Mesothelial cell of epicardium (in vitro differentiated cells): Measurements from ENCODE around the gene SYNPO2. TPM values are rescaled to one million over a fixed set of nuclear protein-coding genes. Genes with fewer than 3 reads are reported as not detected.
"Not testable (repeated sequence)": the region's sequence is repeated elsewhere in the genome, so short reads cannot be mapped to it uniquely, and the experiment has no call there.

Source experiments
- DNase-seq, 2 experiments: peaks; one replicate each; pipeline ENCODE4 v3.0.0; 2021; ENCODE audit warnings: low spot score in 2 of 2; ENCODE audit not compliant: unreplicated experiment in 2 of 2
- H3K27ac Mint-ChIP-seq: 2 replicates; pipeline ENCODE4 v1.8.0; 2021; ENCODE audit warnings: mixed read lengths
- H3K27me3 Mint-ChIP-seq: 2 replicates; pipeline ENCODE4 v1.8.0; 2021; ENCODE audit warnings: low read depth, mixed read lengths
- H3K36me3 Mint-ChIP-seq: 2 replicates; pipeline ENCODE4 v1.8.0; 2021; ENCODE audit warnings: mixed read lengths
- H3K4me1 Mint-ChIP-seq: 2 replicates; pipeline ENCODE4 v1.8.0; 2021; ENCODE audit warnings: mixed read lengths
- H3K4me3 Mint-ChIP-seq: 2 replicates; pipeline ENCODE4 v1.8.0; 2021; ENCODE audit warnings: mild to moderate bottlenecking, moderate library complexity, mixed read lengths
- H3K9me3 Mint-ChIP-seq: 2 replicates; pipeline ENCODE4 v1.8.0; 2021; ENCODE audit warnings: mixed read lengths
- CTCF ChIP-seq: fragments of 200-600 bp; sonication (generic); IDR thresholded peaks from one replicate; pipeline ENCODE4 v1.5.0; 2021; ENCODE audit warnings: antibody characterized with exemption; ENCODE audit not compliant: unreplicated experiment
- total RNA-seq: library from RNA; stranded (reverse); gene quantifications from 3 replicates; pipeline ENCODE4 v1.2.1, GENCODE V29; 2021

SYNPO2 gene
- total RNA-seq, 1 donor from 2014 or later: 23.4 TPM

GRCh38 chr4:119000400-119000799 lies 111.7 kb downstream of the SYNPO2 start:
- peaks cover 2% of the 10 kb centered on the region for H3K36me3 Mint-ChIP-seq
- H3K27me3 Mint-ChIP-seq: no peaks in the 10 kb centered on the region
- H3K27ac Mint-ChIP-seq: peak overlapping the region; percentile 50
- peaks cover 11% of the 10 kb centered on the region for H3K4me1 Mint-ChIP-seq
- H3K4me3 Mint-ChIP-seq: no peak overlapping the region
- TF ChIP-seq CTCF: no peak
- no peaks in the 10 kb centered on the region for H3K9me3 Mint-ChIP-seq
- DNase-seq: no peak

- DNase-seq: no peak
- H3K4me1 Mint-ChIP-seq: peaks cover 7% of the 10 kb centered on the region
- no peak for TF ChIP-seq CTCF
These were observed 113.8 kb downstream of the SYNPO2 start for GRCh38 chr4:119002476-119002875.

GRCh38 chr4:119003001-119003400 lies 114.3 kb downstream of the SYNPO2 start:
- H3K9me3 Mint-ChIP-seq, DNase-seq, H3K27ac Mint-ChIP-seq, H3K4me1 Mint-ChIP-seq, H3K27me3 Mint-ChIP-seq, H3K36me3 Mint-ChIP-seq, H3K4me3 Mint-ChIP-seq: not testable (repeated sequence)

More at GRCh38 chr4:119002476-119002875, 113.8 kb downstream of the SYNPO2 start:
- Mint-ChIP-seq H3K4me3 (no peak overlapping the region), H3K9me3 (no peaks in the 10 kb centered on the region), H3K27ac (no peak overlapping the region), H3K36me3 (peaks cover 2% of the 10 kb centered on the region), H3K27me3 (no peaks in the 10 kb centered on the region)

- Mint-ChIP-seq H3K4me1 (no peaks in the 10 kb centered on the region), H3K27me3 (no peaks in the 10 kb centered on the region), H3K36me3 (peaks cover 2% of the 10 kb centered on the region), H3K4me3 (no peak overlapping the region), H3K27ac (peak overlapping the region; percentile 50), H3K9me3 (no peaks in the 10 kb centered on the region)
- no peak for DNase-seq
- no peak for TF ChIP-seq CTCF
These were observed 117.3 kb downstream of the SYNPO2 start for GRCh38 chr4:119005928-119006460.

- DNase-seq: no peak
- no peaks in the 10 kb centered on the region for H3K9me3 Mint-ChIP-seq
- H3K4me3 Mint-ChIP-seq: no peak overlapping the region
- no peak for TF ChIP-seq CTCF
- H3K36me3 Mint-ChIP-seq: peaks cover 2% of the 10 kb centered on the region
- H3K27ac Mint-ChIP-seq: no peak overlapping the region
- H3K27me3 Mint-ChIP-seq: no peaks in the 10 kb centered on the region
- H3K4me1 Mint-ChIP-seq: no peaks in the 10 kb centered on the region
These were observed 120.1 kb downstream of the SYNPO2 start for GRCh38 chr4:119008761-119009160.

- H3K4me3 Mint-ChIP-seq, H3K27ac Mint-ChIP-seq, H3K9me3 Mint-ChIP-seq, H3K4me1 Mint-ChIP-seq, DNase-seq, H3K36me3 Mint-ChIP-seq, H3K27me3 Mint-ChIP-seq: not testable (repeated sequence)
These were observed 121.6 kb downstream of the SYNPO2 start for GRCh38 chr4:119010221-119010620.
